Activated gamma-delta T cell treated with anti-CD3 and anti-CD28 coated beads, Interleukin-2, amount 50 U/mL, for 16 hours (primary cell): ENCODE data around the gene C14orf132.

Source experiments
- DNase-seq: peaks from one replicate; pipeline ENCODE4 v3.0.0-alpha.2; 2020; ENCODE audit warnings: low read depth

C14orf132 gene

DNA sequence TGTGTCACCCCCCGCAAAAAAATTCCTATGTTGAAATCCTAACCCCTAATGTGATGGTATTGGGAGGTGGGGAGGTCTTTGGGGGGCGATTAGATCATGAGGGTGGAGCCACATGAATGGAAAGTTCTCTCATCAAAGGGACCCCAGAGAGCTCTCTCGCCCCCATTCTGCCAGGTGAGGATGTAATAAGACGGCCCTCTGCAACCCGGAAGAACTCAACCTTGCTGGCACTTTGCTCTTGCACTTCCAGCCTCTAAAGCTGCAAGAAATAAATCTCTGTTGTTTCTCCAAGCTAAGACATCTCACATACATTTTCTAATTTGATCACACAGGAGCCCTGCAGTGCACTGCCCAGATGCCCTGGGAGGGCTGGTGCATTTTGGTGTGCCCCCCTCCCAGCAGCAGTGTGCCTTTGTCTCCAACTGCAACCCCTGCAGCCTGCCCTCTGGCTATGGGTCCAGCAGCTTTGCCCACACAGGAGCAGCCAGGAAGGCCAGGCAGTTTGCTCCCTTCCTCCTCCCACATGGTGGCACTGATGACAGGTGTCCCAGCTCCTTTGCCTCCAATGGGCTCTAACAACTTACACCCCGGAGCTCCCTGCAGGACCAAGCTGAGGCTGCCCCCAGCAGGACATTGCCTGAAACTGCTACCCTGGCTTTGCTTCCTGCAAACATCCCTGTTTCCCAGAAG is 59.3 kb downstream of the C14orf132 start:
- no peak for DNase-seq

DNA sequence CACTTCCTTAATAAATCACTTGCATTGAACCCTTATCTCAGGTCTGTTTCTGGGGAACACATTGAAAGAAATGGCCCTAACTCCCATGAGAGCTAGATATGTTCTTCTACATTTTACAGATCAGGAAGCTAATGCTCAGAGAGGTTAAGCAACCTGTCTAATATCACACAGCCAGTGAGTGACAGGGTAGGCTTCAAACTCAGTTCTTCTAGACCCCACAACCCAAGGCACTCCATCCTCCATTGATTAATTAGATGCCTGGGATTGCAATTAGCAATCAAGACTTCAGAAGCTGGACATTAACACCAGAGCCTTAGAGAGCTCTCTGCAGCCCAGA is 59.8 kb downstream of the C14orf132 start:
- DNase-seq: no peak

- DNase-seq: no peak
Observed at GRCh38 chr14:96100161-96101064, 61.3 kb downstream of the C14orf132 start.

DNA sequence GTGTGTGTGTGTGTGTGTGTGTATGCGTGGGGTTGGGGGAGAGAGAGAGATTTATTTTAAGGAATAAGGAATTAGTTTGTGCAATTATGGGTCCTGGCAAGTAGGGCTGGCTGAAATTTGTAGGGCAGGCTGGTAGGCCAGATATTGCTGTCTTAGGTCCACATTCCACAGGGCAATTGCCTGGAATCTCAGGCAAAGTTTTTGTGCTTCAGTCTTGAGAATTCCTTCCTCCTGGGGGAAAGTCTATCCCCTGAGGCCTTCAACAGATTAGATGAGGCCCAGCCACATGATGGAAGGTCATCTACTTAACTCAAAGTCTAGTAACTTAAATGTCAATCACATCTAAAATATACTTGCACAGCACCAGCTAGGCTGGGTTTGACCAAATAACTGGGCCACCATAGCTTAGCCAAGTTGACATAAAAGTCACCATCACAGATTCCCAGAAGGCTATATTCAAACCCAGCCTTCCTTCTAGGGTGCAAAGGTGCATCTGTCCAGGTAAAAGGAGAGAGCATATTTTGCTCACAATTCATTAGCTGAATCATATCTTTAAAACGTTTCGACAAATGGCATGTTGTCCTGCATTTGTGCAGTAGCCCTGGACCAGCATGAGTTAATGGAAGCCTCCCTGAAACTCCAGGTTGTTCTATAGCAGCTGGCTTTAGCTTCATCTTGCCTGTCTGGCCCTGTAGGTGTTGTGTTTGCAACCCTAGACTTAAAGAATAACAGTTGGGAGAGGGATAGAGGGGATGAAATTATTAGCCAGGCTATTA is 63.1 kb downstream of the C14orf132 start:
- DNase-seq: no peak

DNA sequence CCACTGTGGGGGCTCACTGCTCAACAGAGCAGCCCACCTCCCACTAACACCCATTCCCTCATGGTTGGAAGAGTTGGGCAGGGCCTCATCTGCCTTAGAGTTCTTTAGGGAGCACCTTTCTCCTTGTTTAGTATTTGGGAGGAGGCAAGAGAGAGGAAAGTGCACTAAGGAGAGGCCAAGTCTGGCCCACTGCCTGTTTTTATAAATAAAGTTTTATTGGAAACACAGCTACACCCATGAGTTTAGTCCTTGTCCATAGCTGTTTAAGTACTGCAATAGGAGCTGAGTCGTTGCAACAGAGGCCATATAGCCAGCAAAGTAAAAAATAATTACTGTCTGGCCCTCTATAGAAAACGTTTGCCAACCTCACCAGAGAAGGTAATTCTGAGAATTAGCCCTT is 63.9 kb downstream of the C14orf132 start:
- DNase-seq: no peak

DNA sequence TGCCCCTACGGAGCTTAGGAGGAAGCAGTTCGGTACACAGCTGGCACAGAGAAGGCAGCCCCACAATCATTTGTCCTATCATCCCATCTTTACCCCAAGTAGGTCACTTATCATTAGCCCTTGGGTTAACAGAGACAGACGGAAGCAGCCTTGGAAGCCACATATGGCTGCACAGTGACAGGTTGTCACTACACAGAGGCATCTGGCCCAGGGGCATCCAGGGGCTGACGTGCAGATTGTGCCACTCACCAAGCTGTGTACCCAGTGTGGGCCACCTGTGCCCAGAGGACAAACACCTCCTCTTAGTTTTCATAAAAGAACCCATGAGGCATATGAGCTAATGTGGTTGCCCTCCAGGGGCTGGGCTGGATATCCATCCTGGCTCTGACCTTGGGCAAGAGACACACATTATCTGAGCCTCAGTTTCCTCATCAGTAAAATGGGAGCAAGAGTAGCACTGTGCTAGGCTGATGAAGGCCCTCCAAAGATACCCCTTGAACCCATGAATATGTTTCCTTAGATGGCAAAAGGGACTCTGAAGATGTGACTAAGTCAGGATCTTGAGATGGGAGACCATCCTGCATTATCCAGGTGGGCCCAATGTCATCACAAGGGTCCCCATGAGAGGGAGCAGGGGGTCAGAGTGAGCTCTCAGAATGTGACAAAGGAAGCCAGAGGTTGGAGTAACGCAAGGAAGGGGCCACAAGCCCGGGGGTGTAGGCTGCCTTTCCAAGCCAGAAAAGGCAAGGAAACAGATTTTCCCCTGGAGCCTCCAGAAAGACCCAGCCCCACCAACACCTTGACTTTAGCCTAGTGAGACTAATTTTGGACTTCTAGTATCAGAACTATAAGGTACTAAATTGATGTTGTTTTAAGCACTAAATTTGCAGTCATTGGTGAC is 64.6 kb downstream of the C14orf132 start:
- DNase-seq: no peak

DNA sequence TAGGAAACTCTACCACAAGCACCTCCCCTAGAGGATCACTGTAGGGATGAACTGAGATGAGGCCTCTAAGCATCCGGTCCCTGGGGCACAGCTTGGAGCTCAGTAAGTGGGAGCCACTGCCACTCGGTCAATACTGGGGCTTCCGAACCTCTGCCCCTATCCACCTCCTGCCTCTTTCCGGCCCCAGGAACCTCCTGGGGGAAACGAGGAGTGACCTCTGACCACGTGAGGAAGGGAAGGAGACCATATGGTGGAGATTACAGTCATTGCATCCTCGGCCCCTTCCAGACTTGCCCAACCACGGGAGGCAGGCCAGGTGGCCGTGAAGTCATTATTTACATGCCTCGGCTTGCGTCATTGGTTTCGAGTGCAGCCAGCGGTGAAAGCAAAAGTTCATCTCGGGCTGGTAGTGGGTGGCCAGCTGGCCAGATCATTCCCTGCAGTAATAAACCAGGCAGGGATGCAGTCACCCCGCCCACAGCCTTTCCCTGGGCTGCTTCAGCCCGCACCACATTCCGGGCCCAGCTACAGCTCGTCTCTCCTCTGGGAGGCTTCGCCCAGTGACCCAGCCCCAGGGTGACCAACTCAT is 65.4 kb downstream of the C14orf132 start:
- no peak for DNase-seq

GRCh38 chr14:96105089-96105925 is 66.1 kb downstream of the C14orf132 start:
- no peak for DNase-seq

DNA sequence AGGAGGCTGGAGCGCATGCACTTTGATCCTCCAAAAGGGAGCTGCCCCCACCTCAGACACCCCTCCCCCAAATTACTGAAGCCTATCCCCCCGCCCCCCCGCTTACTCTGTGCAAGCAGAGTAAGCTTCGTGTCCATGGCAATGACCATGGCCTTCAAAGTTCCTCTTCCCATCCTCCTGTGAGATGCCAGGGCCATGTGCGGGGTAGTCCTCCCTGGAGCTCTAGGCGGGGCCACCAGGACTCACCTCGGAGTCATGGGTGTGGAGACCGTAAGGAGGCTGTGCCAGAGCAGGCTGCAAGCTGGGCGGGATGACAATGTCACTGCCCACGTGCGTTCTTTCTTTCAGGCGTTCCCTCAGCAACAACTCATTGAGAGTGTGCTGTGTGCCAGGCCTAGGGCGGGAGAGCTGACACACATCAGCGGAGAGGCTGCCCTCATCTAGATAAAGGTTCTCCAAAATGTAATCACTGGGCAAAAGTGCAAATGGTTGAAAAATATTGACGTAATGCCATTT is 66.8 kb downstream of the C14orf132 start:
- DNase-seq: no peak

DNA sequence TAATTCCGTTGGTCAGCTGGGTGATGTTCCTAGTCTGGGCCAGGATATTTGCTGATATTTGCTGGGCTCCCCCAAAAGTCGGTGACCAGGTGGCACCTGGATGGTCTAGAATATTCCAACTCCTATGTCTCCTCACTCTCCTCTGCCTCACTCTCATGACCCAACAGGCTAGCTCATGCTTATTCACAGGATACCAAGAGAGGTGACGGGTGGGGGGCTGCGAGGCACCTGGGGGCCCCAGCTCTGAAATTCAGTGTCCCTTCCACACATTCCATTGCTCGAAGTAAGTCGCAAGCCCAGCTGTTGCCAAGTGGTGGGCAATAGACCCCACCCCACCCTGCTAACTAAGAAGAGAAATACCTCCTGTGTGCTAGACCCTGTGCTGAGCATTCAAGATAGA is 67.7 kb downstream of the C14orf132 start:
- no peak for DNase-seq

DNA sequence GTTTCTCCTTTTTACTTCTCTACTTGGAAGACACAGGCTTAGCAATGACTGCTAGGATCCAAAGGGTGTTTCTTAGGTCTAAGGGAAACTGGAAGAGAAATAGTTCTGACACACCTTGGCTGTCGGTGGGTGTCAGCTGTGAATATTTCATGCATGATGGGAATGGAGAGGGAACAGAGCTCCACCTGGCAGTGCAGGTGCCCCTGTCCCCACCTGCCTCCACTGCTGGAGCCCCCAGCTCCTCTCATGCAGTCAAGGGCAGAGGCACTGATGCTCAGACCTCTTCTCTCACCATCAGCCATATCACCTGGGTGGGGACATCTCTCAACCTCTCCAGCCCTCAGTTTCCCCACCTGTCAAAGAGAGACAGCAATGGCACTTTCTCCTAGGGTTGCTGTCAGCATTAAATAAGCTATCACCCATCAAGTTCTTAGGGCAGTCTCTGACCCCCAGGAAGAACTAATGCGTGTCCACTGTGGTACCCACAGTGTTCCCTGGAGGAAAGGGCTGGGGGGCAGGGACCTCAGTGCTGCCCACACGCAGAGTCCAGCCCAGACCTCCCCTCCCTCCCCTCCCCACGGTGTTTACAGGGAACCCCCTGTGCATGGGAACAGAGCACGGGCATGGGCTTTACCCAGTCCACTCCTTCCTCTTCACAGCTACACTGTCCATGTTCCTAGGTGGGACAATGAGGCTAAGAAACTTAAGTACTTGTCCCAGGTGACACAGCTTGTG is 69.1 kb downstream of the C14orf132 start:
- DNase-seq: no peak

DNA sequence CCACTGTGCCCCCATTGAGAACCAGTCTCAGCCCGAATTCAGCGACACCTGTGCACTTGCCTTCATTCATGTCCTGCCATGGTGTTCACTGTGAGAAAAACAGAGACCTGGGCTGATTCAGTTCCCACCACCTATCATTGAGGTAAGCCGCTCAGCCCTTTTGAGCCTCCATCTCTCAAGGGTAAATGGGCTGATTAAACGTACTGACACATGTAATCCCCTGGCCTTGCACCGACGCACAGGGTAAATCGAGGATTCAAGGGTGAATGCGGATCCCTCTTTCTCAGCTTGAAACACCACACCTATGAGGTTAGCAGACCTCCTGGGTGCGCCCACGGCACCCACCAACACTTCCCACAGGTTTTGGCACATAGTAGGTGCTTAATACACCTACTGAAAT is 69.7 kb downstream of the C14orf132 start:
- no peak for DNase-seq

DNA sequence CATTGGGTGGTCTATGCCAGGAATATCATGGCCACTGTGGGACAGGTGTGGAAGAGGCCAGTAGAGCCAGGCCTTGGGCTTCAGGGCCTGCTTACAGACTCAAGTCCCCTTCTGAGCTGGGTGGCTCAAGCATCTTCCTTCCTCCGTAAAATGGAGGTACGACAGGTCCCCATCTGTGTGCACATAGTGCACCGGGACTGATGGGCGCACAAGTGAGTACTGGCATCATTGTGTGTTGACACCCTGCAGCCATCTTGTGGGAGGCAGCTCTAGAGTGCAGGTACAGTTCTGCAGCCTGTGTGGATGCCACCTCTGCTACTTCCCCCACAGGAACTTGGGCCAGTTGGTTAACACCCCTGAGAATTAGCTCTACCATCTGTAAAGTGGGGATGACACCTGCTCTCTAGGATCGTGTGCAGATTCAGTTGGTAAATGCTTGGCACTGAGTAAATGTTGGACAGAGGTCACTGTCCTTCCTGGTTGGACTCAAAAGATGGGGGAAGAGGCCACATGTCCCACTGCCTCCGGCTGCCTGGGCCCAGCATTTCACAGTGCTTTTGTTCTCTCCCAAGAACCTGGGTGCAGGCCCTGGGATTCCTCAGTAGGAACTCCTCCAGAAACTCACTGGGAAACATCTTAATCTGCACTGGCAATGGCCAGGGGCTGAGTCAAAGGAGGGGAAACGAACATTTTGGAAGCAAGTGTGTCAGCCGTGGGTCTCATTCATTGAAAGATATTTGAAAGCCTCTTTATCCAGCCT is 70.6 kb downstream of the C14orf132 start:
- DNase-seq: no peak

GRCh38 chr14:96112032-96112431 is 72.9 kb downstream of the C14orf132 start:
- DNase-seq: no peak

DNA sequence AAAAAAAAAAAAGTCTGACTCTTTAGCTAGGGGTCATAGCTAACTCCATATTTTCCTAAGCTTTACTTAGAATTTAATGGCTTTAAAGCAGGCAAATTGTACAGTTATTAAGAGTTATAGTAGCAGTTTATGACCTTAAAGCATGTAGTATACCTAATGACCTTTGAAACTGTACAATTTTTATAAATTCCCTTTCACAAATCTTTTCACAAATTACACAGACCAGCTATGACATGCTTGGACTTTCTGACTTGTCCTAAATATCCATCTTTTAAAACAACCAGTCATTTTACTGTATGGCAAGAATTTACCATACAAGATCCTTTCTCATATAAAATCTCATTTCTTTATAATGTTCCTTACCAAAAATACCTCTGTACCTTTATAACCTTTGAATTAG is 74.8 kb downstream of the C14orf132 start:
- DNase-seq: no peak

DNA sequence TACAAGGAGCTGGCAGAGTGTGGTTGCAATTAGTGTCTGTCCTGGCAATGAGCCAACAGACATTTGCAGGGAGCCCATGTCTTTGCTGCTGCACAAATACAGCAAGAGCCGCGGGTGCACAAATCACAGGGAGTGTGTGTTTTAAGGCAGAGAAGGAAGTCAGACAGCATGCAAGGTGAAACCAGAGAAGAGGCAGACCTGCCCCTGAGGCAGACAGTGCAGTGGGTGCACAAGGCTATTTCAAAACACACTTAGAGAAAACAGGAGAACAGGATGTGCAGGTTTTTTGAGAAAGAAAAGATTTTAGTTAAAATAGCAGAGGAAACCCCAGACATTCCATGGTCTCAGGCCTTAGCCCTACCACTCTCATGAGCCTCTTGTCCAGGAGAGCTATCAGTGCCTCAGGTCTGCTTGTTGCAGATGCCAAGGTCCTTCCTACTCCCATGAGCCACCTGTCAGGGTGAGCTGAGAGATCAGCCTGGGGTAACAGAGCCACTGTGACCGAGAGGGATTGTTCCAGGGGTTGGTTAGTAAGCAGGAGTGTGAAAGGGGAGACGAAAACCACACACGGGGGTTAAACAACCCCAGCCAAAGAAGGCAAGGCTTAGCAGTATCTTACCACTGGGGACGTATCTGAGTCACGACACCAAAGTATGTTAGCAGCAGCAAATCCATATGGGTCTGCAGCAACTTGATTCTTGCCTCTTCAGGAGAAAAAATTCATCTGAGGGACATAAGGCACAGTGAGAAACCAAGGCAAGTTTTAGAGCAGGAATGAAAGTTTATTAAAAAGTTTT is 78.1 kb downstream of the C14orf132 start:
- DNase-seq: no peak

GRCh38 chr14:96117960-96118359 is 78.8 kb downstream of the C14orf132 start:
- no peak for DNase-seq

- no peak for DNase-seq
Observed at GRCh38 chr14:96118391-96118790, 79.2 kb downstream of the C14orf132 start.
